Liver (tissue), 9 donors: ENCODE results near the gene ST6GALNAC5. TPM values are rescaled to one million over a fixed set of nuclear protein-coding genes. Genes with fewer than 3 reads are reported as not detected.

ENCODE experiments used
- DNase-seq: peaks from one replicate; pipeline ENCODE4 v3.0.0-alpha.2; 2017; ENCODE audit warnings: low spot score
- H3K27ac ChIP-seq, 2 donors: one replicate each; pipeline ENCODE4 v1.7.0; 2013; ENCODE audit warnings: inconsistent platforms in 2 of 2, low read length in 2 of 2, control low read depth in 1 of 2, low read depth in 1 of 2, mild to moderate bottlenecking in 1 of 2
- H3K27me3 ChIP-seq, 4 donors: one replicate each; pipeline versions ENCODE4 v1.6.1 to v1.7.0; 2013; ENCODE audit warnings: low read length in 3 of 4, inconsistent platforms in 1 of 4, mild to moderate bottlenecking in 1 of 4, moderate library complexity in 1 of 4; ENCODE audit not compliant: control insufficient read depth in 4 of 4, insufficient read depth in 4 of 4
- H3K36me3 ChIP-seq, 4 donors: one replicate each; pipeline versions ENCODE4 v1.6.1 to v1.7.0; 2013; ENCODE audit warnings: low read length in 3 of 4, mild to moderate bottlenecking in 3 of 4, low read depth in 1 of 4, moderate library complexity in 1 of 4; ENCODE audit not compliant: control insufficient read depth in 4 of 4, insufficient read depth in 3 of 4
- H3K4me1 ChIP-seq, 4 donors: one replicate each; pipeline versions ENCODE4 v1.6.1 to v1.7.0; 2013; ENCODE audit warnings: low read length in 3 of 4, mild to moderate bottlenecking in 3 of 4, moderate library complexity in 1 of 4; ENCODE audit not compliant: control insufficient read depth in 4 of 4, insufficient read depth in 4 of 4
- H3K4me3 ChIP-seq, 3 donors: one replicate each; pipeline versions ENCODE4 v1.6.1 to v1.7.0; 2013; ENCODE audit warnings: low read length in 3 of 3, control low read depth in 1 of 3, low read depth in 1 of 3, mild to moderate bottlenecking in 1 of 3
- H3K9ac ChIP-seq, 2 donors: one replicate each; pipeline ENCODE4 v1.7.0; 2013; ENCODE audit warnings: low read length in 2 of 2, mild to moderate bottlenecking in 2 of 2, moderate library complexity in 2 of 2, control low read depth in 1 of 2, low read depth in 1 of 2
- H3K9me3 ChIP-seq, 4 donors: one replicate each; pipeline versions ENCODE4 v1.6.1 to v1.7.0; 2013; ENCODE audit warnings: low read length in 3 of 4; ENCODE audit not compliant: control insufficient read depth in 4 of 4
- ATF3 ChIP-seq: IDR thresholded peaks from 2 replicates; pipeline ENCODE4 v1.6.1; 2016; ENCODE audit warnings: antibody characterized with exemption
- CTCF ChIP-seq: fragments of 150-350 bp; IDR thresholded peaks from 2 replicates; pipeline ENCODE4 v1.5.1; 2017; ENCODE audit warnings: improper control_type of control experiment, low read depth, low read length; ENCODE audit not compliant: missing input control
- EGR1 ChIP-seq, 2 donors: IDR thresholded peaks; 2 replicates each; pipeline ENCODE4 v1.6.1; 2016 to 2018; ENCODE audit warnings: antibody characterized with exemption in 2 of 2, low read depth in 2 of 2
- FOXA1 ChIP-seq: IDR thresholded peaks from 2 replicates; pipeline ENCODE4 v1.6.1; 2016; ENCODE audit warnings: antibody characterized with exemption
- FOXA2 ChIP-seq: IDR thresholded peaks from 2 replicates; pipeline ENCODE4 v1.6.1; 2016; ENCODE audit warnings: antibody characterized with exemption
- GABPA ChIP-seq, 2 donors: IDR thresholded peaks in 1 of 2; conservative IDR thresholded peaks in 1 of 2; 2 replicates each; pipeline ENCODE4 v1.6.1; 2016; ENCODE audit warnings: antibody characterized with exemption in 2 of 2, mild to moderate bottlenecking in 1 of 2, moderate library complexity in 1 of 2
- HNF4A ChIP-seq, 2 donors: conservative IDR thresholded peaks; 2 replicates each; pipeline ENCODE4 v1.6.1; 2016; ENCODE audit warnings: antibody characterized with exemption in 2 of 2, mild to moderate bottlenecking in 2 of 2
- HNF4G ChIP-seq: IDR thresholded peaks from 2 replicates; pipeline ENCODE4 v1.6.1; 2016; ENCODE audit warnings: antibody characterized with exemption
- JUND ChIP-seq, 2 donors: IDR thresholded peaks; 2 replicates each; pipeline ENCODE4 v1.6.1; 2016; ENCODE audit warnings: antibody characterized with exemption in 2 of 2
- MAX ChIP-seq: IDR thresholded peaks from 2 replicates; pipeline ENCODE4 v1.6.1; 2016; ENCODE audit warnings: antibody characterized with exemption
- NR2F2 ChIP-seq: IDR thresholded peaks from 2 replicates; pipeline ENCODE4 v1.6.1; 2016; ENCODE audit warnings: antibody characterized with exemption
- RAD21 ChIP-seq, 2 donors: IDR thresholded peaks; 2 replicates each; pipeline ENCODE4 v1.6.1; 2016; ENCODE audit warnings: antibody characterized with exemption in 2 of 2, mild to moderate bottlenecking in 2 of 2
- REST ChIP-seq: IDR thresholded peaks from 2 replicates; pipeline ENCODE4 v1.6.1; 2016; ENCODE audit warnings: antibody characterized with exemption, mild to moderate bottlenecking
- RXRA ChIP-seq, 2 donors: IDR thresholded peaks; 2 replicates each; pipeline ENCODE4 v1.6.1; 2017 to 2018; ENCODE audit warnings: antibody characterized with exemption in 2 of 2, mild to moderate bottlenecking in 1 of 2
- SP1 ChIP-seq: IDR thresholded peaks from 2 replicates; pipeline ENCODE4 v1.6.1; 2018; ENCODE audit warnings: antibody characterized with exemption, mild to moderate bottlenecking
- TAF1 ChIP-seq: conservative IDR thresholded peaks from 2 replicates; pipeline ENCODE4 v1.6.1; 2016; ENCODE audit warnings: antibody characterized with exemption, mild to moderate bottlenecking
- YY1 ChIP-seq: IDR thresholded peaks from 2 replicates; pipeline ENCODE4 v1.6.1; 2016; ENCODE audit warnings: antibody characterized with exemption, mild to moderate bottlenecking
- WGBS: extraction: QIAGEN DNeasy Blood & Tissue Kit; methylation state at CpG from one replicate; pipeline ENCODE4 v1.1.7; 2013; 5-methylcytosine and 5-hydroxymethylcytosine counted together
- polyA plus RNA-seq, 2 donors: library from polyadenylated mRNA; stranded (reverse) in 1 of 2; unstranded in 1 of 2; fragments of 200-250 nt in 1 of 2; fragments of >200 nt in 1 of 2; fragmentation: Nextera tagmentation in 1 of 2; extraction: Ambion mirVana in 1 of 2; gene quantifications; one replicate each; pipeline versions ENCODE4 v1.2.1 to v1.2.3, GENCODE V29; 2013 to 2015
- total RNA-seq, 2 donors: library from RNA; depleted of rRNA; stranded (reverse); fragments of >200 nt; gene quantifications; one replicate each; pipeline ENCODE4 v1.2.3, GENCODE V29; 2014
- donor health status: healthy.
- donor health status: healthy.
- donor health status: healthy.
- donor health status: healthy.
- donor health status: healthy.

The ST6GALNAC5 gene
- total and polyA plus RNA-seq, 4 donors: 0.09 to 0.17 TPM; not detected in 2

- Histone ChIP-seq H3K9me3 (peaks cover 0 to 2% (median 0%) of the 10 kb centered on the region in 4 donors), H3K4me1 (no peaks in the 10 kb centered on the region), H3K9ac (no peak overlapping the region), H3K36me3 (no peaks in the 10 kb centered on the region), H3K4me3 (no peak overlapping the region), H3K27ac (no peak overlapping the region), H3K27me3 (peaks cover 0 to 3% (median 0%) of the 10 kb centered on the region in 4 donors)
- DNase-seq: no peak
- 80% methylated on average over 5 of the region's 5 CpGs for WGBS
- TF ChIP-seq NR2F2 (no peak), MAX (no peak), RXRA (IDR thresholded peaks at IDR 0.05) (no peak), HNF4G (no peak), TAF1 (no peak), FOXA2 (no peak), EGR1 (IDR thresholded peaks at IDR 0.05; ENCODE audit: low read depth in 2 of 2) (no peak), HNF4A (conservative IDR thresholded peaks at IDR 0.05) (no peak), ATF3 (no peak), GABPA (IDR thresholded peaks at IDR 0.05 in 1 of 2, conservative IDR thresholded peaks at IDR 0.05 in 1 of 2) (no peak), SP1 (no peak), REST (no peak), RAD21 (IDR thresholded peaks at IDR 0.05) (no peak), YY1 (no peak), JUND (IDR thresholded peaks at IDR 0.05) (no peak)
Measured at GRCh38 chr1:77025599-77025998, 158.3 kb downstream of the ST6GALNAC5 start.

GRCh38 chr1:77026135-77026534 is 158.9 kb downstream of the ST6GALNAC5 start:
- Histone ChIP-seq H3K4me3 (no peak overlapping the region), H3K36me3 (no peaks in the 10 kb centered on the region), H3K27ac (no peak overlapping the region), H3K4me1 (no peaks in the 10 kb centered on the region), H3K27me3 (peaks cover 0 to 3% (median 0%) of the 10 kb centered on the region in 4 donors), H3K9me3 (peaks cover 0 to 2% (median 0%) of the 10 kb centered on the region in 4 donors), H3K9ac (no peak overlapping the region)
- no peak for DNase-seq
- TF ChIP-seq RXRA (IDR thresholded peaks at IDR 0.05) (no peak), GABPA (IDR thresholded peaks at IDR 0.05 in 1 of 2, conservative IDR thresholded peaks at IDR 0.05 in 1 of 2) (no peak), CTCF (no peak), SP1 (no peak), NR2F2 (no peak), FOXA2 (no peak), EGR1 (IDR thresholded peaks at IDR 0.05; ENCODE audit: low read depth in 2 of 2) (no peak), REST (no peak), TAF1 (no peak), HNF4A (conservative IDR thresholded peaks at IDR 0.05) (no peak), MAX (no peak), JUND (IDR thresholded peaks at IDR 0.05) (no peak), FOXA1 (no peak)
- WGBS: 75% methylated on average over 2 of the region's 2 CpGs
